ENCODE measurements around the gene PES1.

The PES1 gene

GRCh38 chr22:30538280-30538679 lies 53.4 kb downstream of the PES1 start:
- TF ChIP-seq CTCF (IDR thresholded peaks at IDR 0.05; ENCODE audit: insufficient read depth, low read depth, low read length, missing control alignments): no peak
- DNase-seq (ENCODE audit: low read depth): peak; percentile 70
- H3K4me3 ChIP-seq (ENCODE audit: low read length): no peak overlapping the region

GRCh38 chr22:30537083-30537731 lies 54.5 kb downstream of the PES1 start:
- DNase-seq (ENCODE audit: low read depth): no peak
- no peak overlapping the region for H3K4me3 ChIP-seq (ENCODE audit: low read length)
- no peak for TF ChIP-seq CTCF (IDR thresholded peaks at IDR 0.05; ENCODE audit: insufficient read depth, low read depth, low read length, missing control alignments)

GRCh38 chr22:30535182-30535581 lies 56.5 kb downstream of the PES1 start:
- TF ChIP-seq CTCF (IDR thresholded peaks at IDR 0.05; ENCODE audit: insufficient read depth, low read depth, low read length, missing control alignments): no peak
- no peak for DNase-seq (ENCODE audit: low read depth)
- no peak overlapping the region for H3K4me3 ChIP-seq (ENCODE audit: low read length)

- H3K4me3 ChIP-seq (ENCODE audit: low read length): no peak overlapping the region
- TF ChIP-seq CTCF (IDR thresholded peaks at IDR 0.05; ENCODE audit: insufficient read depth, low read depth, low read length, missing control alignments): no peak
These were observed 59.8 kb downstream of the PES1 start for GRCh38 chr22:30531651-30532608.

GRCh38 chr22:30526656-30527055 lies 65.1 kb downstream of the PES1 start:
- no peak for TF ChIP-seq CTCF (IDR thresholded peaks at IDR 0.05; ENCODE audit: insufficient read depth, low read depth, low read length, missing control alignments)
- no peak overlapping the region for H3K4me3 ChIP-seq (ENCODE audit: low read length)
- no peak for DNase-seq (ENCODE audit: low read depth)

More at GRCh38 chr22:30531651-30532608, 59.8 kb downstream of the PES1 start:
- no peak for DNase-seq (ENCODE audit: low read depth)
